GM10248 (cell line): ENCODE measurements around the gene MRPS10.

Experiments used
- CTCF ChIA-PET: fragments of 300-600 bp; sonication (Branson Sonifier 250); formaldehyde crosslinking; extraction: SDS; loops from one replicate; lab custom pipeline; 2021; ENCODE audit warnings: antibody characterized with exemption; lab: Yijun Ruan, JAX
- POLR2A ChIA-PET: fragments of 350-650 bp; sonication (Branson Sonifier 250); formaldehyde crosslinking; extraction: SDS; loops from one replicate; lab custom pipeline; 2020; ENCODE audit warnings: antibody characterized with exemption; lab: Yijun Ruan, JAX
- DNase-seq: peaks from one replicate; pipeline ENCODE4 v3.0.0; 2012; ENCODE audit errors: extremely low spot score
- CTCF ChIP-seq: IDR thresholded peaks from 2 replicates; pipeline ENCODE4 v1.5.1; 2012; ENCODE audit warnings: mild to moderate bottlenecking, low read depth; ENCODE audit errors: extremely low read depth, missing control alignments, control extremely low read depth

MRPS10 gene

GRCh38 chr6:42260396-42260888 lies 42.8 kb upstream of the MRPS10 start:
- CTCF ChIA-PET: interaction anchor here (0.7 to 8.5 kb wide), 18 partner anchors 9 to 466 kb away, joined by 3 to 107 read pairs (median 4); no protein-coding TSS in a partner anchor

GRCh38 chr6:42259841-42260395 lies 42.3 kb upstream of the MRPS10 start:
- DNase-seq: no peak
- POLR2A ChIA-PET: no interaction called here

More at GRCh38 chr6:42260396-42260888, 42.8 kb upstream of the MRPS10 start:
- POLR2A ChIA-PET: no interaction called here
- no peak for DNase-seq
- TF ChIP-seq CTCF: no peak

GRCh38 chr6:42259286-42259685 lies 41.6 kb upstream of the MRPS10 start:
- DNase-seq: no peak
- TF ChIP-seq CTCF: no peak
- ChIA-PET POLR2A (no interaction called here), CTCF (interaction anchor here (1.0 to 8.5 kb wide), 3 partner anchors 12 to 287 kb away, joined by 3 to 107 read pairs (median 4); no protein-coding TSS in a partner anchor)

More at GRCh38 chr6:42259841-42260395, 42.3 kb upstream of the MRPS10 start:
- no peak for TF ChIP-seq CTCF
- CTCF ChIA-PET: interaction anchor here (0.9 to 8.5 kb wide), 16 partner anchors 9 to 467 kb away, joined by 3 to 107 read pairs (median 4); no protein-coding TSS in a partner anchor

- POLR2A ChIA-PET: no interaction called here
These were observed 40.0 kb upstream of the MRPS10 start for GRCh38 chr6:42257614-42258013.

GRCh38 chr6:42257063-42257462 lies 39.4 kb upstream of the MRPS10 start:
- CTCF ChIA-PET: interaction anchor here (1.1 kb wide), 1 partner anchor 291 kb away, joined by 4 read pairs; no protein-coding TSS in a partner anchor
- TF ChIP-seq CTCF: no peak
- POLR2A ChIA-PET: no interaction called here
- DNase-seq: no peak

More at GRCh38 chr6:42257614-42258013, 40.0 kb upstream of the MRPS10 start:
- TF ChIP-seq CTCF: no peak
- CTCF ChIA-PET: interaction anchor here (8.5 kb wide), 1 partner anchor 289 kb away, joined by 107 read pairs; no protein-coding TSS in a partner anchor
- DNase-seq: no peak

GRCh38 chr6:42255050-42255449 lies 37.4 kb upstream of the MRPS10 start:
- ChIA-PET CTCF (no interaction called here), POLR2A (no interaction called here)
- no peak for TF ChIP-seq CTCF
- DNase-seq: no peak
